NT2/D1 (cell line): Measurements from ENCODE around the gene GMDS.

Source experiments
- DNase-seq: peaks from one replicate; pipeline ENCODE4 v3.0.0-alpha.2; 2011; ENCODE audit warnings: low read depth, low spot score
- H3K27me3 ChIP-seq: 2 replicates; pipeline ENCODE4 v1.6.0; 2011; ENCODE audit warnings: mild to moderate bottlenecking; ENCODE audit not compliant: insufficient read length, insufficient read depth
- H3K36me3 ChIP-seq: 2 replicates; pipeline ENCODE4 v1.6.1; 2011; ENCODE audit warnings: mild to moderate bottlenecking, low read length, mixed read lengths; ENCODE audit not compliant: insufficient read depth, insufficient read length
- H3K4me1 ChIP-seq: 2 replicates; pipeline ENCODE4 v1.5.1; 2011; ENCODE audit not compliant: insufficient read depth, insufficient read length
- H3K4me3 ChIP-seq: 2 replicates; pipeline ENCODE4 v1.5.1; 2011; ENCODE audit warnings: low read depth; ENCODE audit not compliant: insufficient read length
- H3K9ac ChIP-seq: 2 replicates; pipeline ENCODE4 v1.6.0; 2011; ENCODE audit warnings: low read depth; ENCODE audit not compliant: insufficient read length
- H3K9me3 ChIP-seq: 2 replicates; pipeline ENCODE4 v1.5.1; 2011; ENCODE audit warnings: mild to moderate bottlenecking, low read length; ENCODE audit not compliant: insufficient read depth
- SUZ12 ChIP-seq: IDR thresholded peaks from 2 replicates; pipeline ENCODE4 v1.6.1; 2011; ENCODE audit not compliant: insufficient read length, insufficient read depth; ENCODE audit errors: extremely low read depth
- YY1 ChIP-seq: IDR thresholded peaks from 2 replicates; pipeline ENCODE4 v1.6.1; 2011; ENCODE audit not compliant: insufficient read length, insufficient read depth
- ZNF274 ChIP-seq: IDR thresholded peaks from 2 replicates; pipeline ENCODE4 v1.6.1; 2011; ENCODE audit warnings: mild to moderate bottlenecking, low read depth, low read length

GMDS gene

DNA sequence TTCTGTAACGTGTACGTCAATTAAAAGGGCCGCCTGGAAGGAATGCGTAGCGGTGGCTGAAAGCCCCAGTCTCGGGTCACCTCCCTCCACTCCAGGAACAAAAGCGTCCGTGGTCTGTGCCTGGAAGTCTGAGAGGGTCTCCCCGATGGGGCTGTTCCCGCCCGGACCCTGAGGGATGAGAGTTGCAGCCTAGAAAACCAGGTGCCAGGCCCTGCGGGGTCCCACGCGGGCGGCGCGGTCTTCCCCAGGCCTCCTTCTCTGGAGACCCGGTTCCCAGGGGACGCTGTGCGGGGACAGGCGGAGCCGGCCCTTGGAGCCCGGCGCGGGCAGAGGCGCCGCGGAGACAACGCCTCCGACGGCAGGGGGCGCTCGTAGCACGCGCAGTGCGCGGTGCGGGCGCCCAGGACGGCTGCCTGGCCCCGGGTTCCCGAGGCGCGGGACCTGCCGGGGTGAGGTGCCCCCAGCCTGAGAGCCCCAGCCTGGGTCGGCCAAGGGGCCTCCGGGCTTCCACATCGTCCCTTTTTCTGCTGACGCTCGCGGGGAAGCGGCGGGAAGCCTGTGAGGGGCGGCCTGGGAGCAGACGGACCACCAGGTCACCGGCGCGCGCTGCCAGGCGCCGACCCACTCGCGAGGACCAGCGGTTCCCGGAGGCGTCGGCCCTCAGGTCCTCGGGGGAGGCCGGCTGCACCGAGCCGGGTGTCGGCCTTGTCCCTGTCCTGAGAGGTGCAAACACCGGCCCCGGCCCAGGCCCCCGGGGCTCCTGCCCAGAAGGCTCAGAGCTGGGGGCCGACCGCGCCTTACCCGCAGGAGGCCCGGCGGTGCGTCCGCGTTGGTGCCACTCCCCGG, 641.0 kb downstream of the GMDS start:
- H3K4me3 ChIP-seq = peak overlapping the region; percentile 48
- no peaks in the 10 kb centered on the region for H3K9me3 ChIP-seq
- no peak for TF ChIP-seq ZNF274
- peak; percentile 15 for TF ChIP-seq SUZ12
- no peaks in the 10 kb centered on the region for H3K36me3 ChIP-seq
- peaks cover 7% of the 10 kb centered on the region for H3K4me1 ChIP-seq
- no peak for DNase-seq
- H3K9ac ChIP-seq = peak overlapping the region; percentile 74
- H3K27me3 ChIP-seq = peaks cover 72% of the 10 kb centered on the region

GRCh38 chr6:1603708-1604107, 641.7 kb downstream of the GMDS start:
- TF ChIP-seq SUZ12 (no peak), ZNF274 (no peak), YY1 (no peak)
- Histone ChIP-seq H3K4me3 (peak overlapping the region; percentile 48), H3K9ac (no peak overlapping the region), H3K36me3 (no peaks in the 10 kb centered on the region), H3K9me3 (no peaks in the 10 kb centered on the region), H3K4me1 (peaks cover 7% of the 10 kb centered on the region), H3K27me3 (peaks cover 65% of the 10 kb centered on the region)
- no peak for DNase-seq

GRCh38 chr6:1602049-1602713, 643.2 kb downstream of the GMDS start:
- no peak for DNase-seq
- Histone ChIP-seq H3K27me3 (peaks cover 54% of the 10 kb centered on the region), H3K36me3 (no peaks in the 10 kb centered on the region), H3K4me1 (peaks cover 5% of the 10 kb centered on the region), H3K4me3 (no peak overlapping the region), H3K9me3 (no peaks in the 10 kb centered on the region), H3K9ac (no peak overlapping the region)
- no peak for TF ChIP-seq SUZ12

GRCh38 chr6:1601158-1602048, 644.0 kb downstream of the GMDS start:
- Histone ChIP-seq H3K36me3 (no peaks in the 10 kb centered on the region), H3K4me1 (peaks cover 2% of the 10 kb centered on the region), H3K9me3 (no peaks in the 10 kb centered on the region), H3K9ac (no peak overlapping the region), H3K27me3 (peaks cover 48% of the 10 kb centered on the region), H3K4me3 (no peak overlapping the region)
- TF ChIP-seq SUZ12 = no peak
- TF ChIP-seq YY1 = no peak
- TF ChIP-seq ZNF274 = no peak
- DNase-seq = no peak

GRCh38 chr6:1600764-1601157, 644.6 kb downstream of the GMDS start:
- DNase-seq = no peak
- TF ChIP-seq YY1 = no peak
- no peak for TF ChIP-seq SUZ12
- TF ChIP-seq ZNF274 = no peak
- H3K27me3 ChIP-seq = peaks cover 43% of the 10 kb centered on the region

GRCh38 chr6:1600063-1600763, 645.2 kb downstream of the GMDS start:
- Histone ChIP-seq H3K4me3 (no peak overlapping the region), H3K36me3 (no peaks in the 10 kb centered on the region), H3K27me3 (peaks cover 42% of the 10 kb centered on the region), H3K9me3 (no peaks in the 10 kb centered on the region), H3K4me1 (peaks cover 3% of the 10 kb centered on the region), H3K9ac (no peak overlapping the region)
- no peak for DNase-seq
- TF ChIP-seq SUZ12 (no peak), ZNF274 (no peak), YY1 (no peak)

More at GRCh38 chr6:1600764-1601157, 644.6 kb downstream of the GMDS start:
- H3K4me1 ChIP-seq = peaks cover 3% of the 10 kb centered on the region
- H3K4me3 ChIP-seq = no peak overlapping the region
- H3K36me3 ChIP-seq = no peaks in the 10 kb centered on the region
- no peak overlapping the region for H3K9ac ChIP-seq
- no peaks in the 10 kb centered on the region for H3K9me3 ChIP-seq

- no peaks in the 10 kb centered on the region for H3K36me3 ChIP-seq
- no peak overlapping the region for H3K4me3 ChIP-seq
- H3K27me3 ChIP-seq = peaks cover 34% of the 10 kb centered on the region
- peaks cover 3% of the 10 kb centered on the region for H3K4me1 ChIP-seq
- DNase-seq = no peak
- H3K9ac ChIP-seq = no peak overlapping the region
- TF ChIP-seq YY1 = no peak
- TF ChIP-seq ZNF274 = no peak
- no peak for TF ChIP-seq SUZ12
- H3K9me3 ChIP-seq = no peaks in the 10 kb centered on the region
Measured at GRCh38 chr6:1599469-1599868, 645.9 kb downstream of the GMDS start.
